Measurements from ENCODE around the gene USF2. TPM values are rescaled to one million over a fixed set of nuclear protein-coding genes. Genes with fewer than 3 reads are reported as not detected.

Gene USF2
- total and polyA plus RNA-seq, 2 of the 8 experiments (the other 6 are each of a cell fraction or from before 2014, with no cell fraction given) = 74.1 to 109 TPM

DNA sequence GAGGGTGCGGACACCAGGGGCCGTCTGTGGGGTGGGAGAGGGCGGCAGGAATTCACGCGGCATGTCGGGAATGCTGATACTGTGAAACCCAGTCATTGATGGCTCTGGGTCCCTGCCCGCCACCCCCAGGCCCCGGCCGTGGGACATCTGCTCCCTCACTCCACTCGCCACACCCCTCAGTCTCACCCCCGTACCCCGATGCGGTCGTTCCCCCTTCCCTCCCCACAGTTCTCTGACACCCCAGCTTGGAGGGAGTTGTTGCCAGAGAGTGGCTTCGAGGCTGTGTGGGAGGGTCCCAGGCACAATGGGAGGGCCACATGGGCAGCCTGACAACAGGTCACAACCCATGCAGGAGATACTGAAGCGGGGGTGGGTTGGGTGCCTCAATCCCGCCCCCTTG, 25.0 kb downstream of the USF2 start:
- Histone ChIP-seq H3K56ac (replicated peaks; ENCODE audit: insufficient read length, low read depth, low read length) (no peak overlapping the region), H3K14ac (ENCODE audit: insufficient read length) (no peak overlapping the region), H3K9ac (replicated peaks in 1 of 4; ENCODE audit: extremely low read depth in 1 of 4, low read depth in 3 of 4, low read length in 3 of 4) (no peak overlapping the region), H3K4me2 (ENCODE audit: insufficient read depth in 1 of 2, low read depth in 2 of 2, low read length in 2 of 2) (no peak overlapping the region), H2BK15ac (ENCODE audit: low read length) (no peak overlapping the region), H3K18ac (ENCODE audit: extremely low read depth, low read length) (no peak overlapping the region), H2BK5ac (ENCODE audit: low read depth, low read length) (no peak overlapping the region), H4K5ac (ENCODE audit: insufficient read length, low read depth, low read length) (no peak overlapping the region), H3K27ac (ENCODE audit: low read depth, low read length) (no peak overlapping the region), H2BK12ac (ENCODE audit: low read depth, low read length) (peak overlapping the region; percentile 52; the same call in 1 of the 2 replicates), H4K20me1 (replicated peaks in 1 of 2; ENCODE audit: control insufficient read depth in 1 of 2, insufficient read depth in 2 of 2, low read length in 2 of 2) (peaks cover 0 to 19% of the 10 kb centered on the region in 2 experiments), H4K8ac (ENCODE audit: extremely low read depth, insufficient read depth, low read length) (peak overlapping the region; percentile 69; the same call in 1 of the 2 replicates), H3K4ac (replicated peaks; ENCODE audit: insufficient read length, low read depth, low read length) (no peak overlapping the region), H3K4me1 (replicated peaks in 1 of 4; ENCODE audit: control insufficient read depth in 3 of 4, insufficient read depth in 4 of 4, low read length in 3 of 4) (peaks cover 0 to 24% (median 10%) of the 10 kb centered on the region in 4 experiments; a peak in 6 of 7 replicates), H3K36me3 (ENCODE audit: control insufficient read depth in 2 of 4, insufficient read depth in 4 of 4, low read length in 3 of 4) (no peaks in the 10 kb centered on the region; a peak in 1 of 8 replicates), H2BK120ac (replicated peaks; ENCODE audit: low read depth, low read length) (no peak overlapping the region), H3K79me1 (ENCODE audit: low read depth, low read length) (peaks cover 2% of the 10 kb centered on the region; the same call in 1 of the 2 replicates), H3K23ac (ENCODE audit: insufficient read length) (no peak overlapping the region), H3K79me2 (ENCODE audit: control insufficient read depth in 1 of 2, insufficient read depth in 2 of 2, low read length in 2 of 2) (no peaks in the 10 kb centered on the region), H3K4me3 (ENCODE audit: extremely low read depth in 1 of 4, insufficient read depth in 2 of 4, low read depth in 3 of 4, low read length in 4 of 4) (no peak overlapping the region), H2AFZ (ENCODE audit: low read length) (no peak overlapping the region), H2AK5ac (ENCODE audit: low read depth, low read length) (no peak overlapping the region), H3K27me3 (replicated peaks in 1 of 4; ENCODE audit: control insufficient read depth in 3 of 4, extremely low read depth in 1 of 4, insufficient read depth in 3 of 4, low read length in 3 of 4) (peaks cover 0 to 12% (median 2%) of the 10 kb centered on the region in 4 experiments; a peak in 2 of 7 replicates), H3K23me2 (ENCODE audit: low read depth, low read length) (peaks cover 23% of the 10 kb centered on the region; the same call in 1 of the 2 replicates), H4K91ac (replicated peaks; ENCODE audit: insufficient read length, low read length) (no peak overlapping the region), H2BK20ac (ENCODE audit: low read length) (0 out of 2 replicates have a peak overlapping the region, but pooled peaks have one; percentile 55), H3K9me3 (ENCODE audit: insufficient read depth in 2 of 2, low read depth in 1 of 2, low read length in 1 of 2) (no peaks in the 10 kb centered on the region; a peak in 1 of 4 replicates)
- DNase-seq (ENCODE audit: low read depth in 1 of 2, low spot score in 2 of 2) (no peak), FAIRE-seq (no peak)
- ChIA-PET POLR2A (ENCODE audit: partially characterized antibody) (interaction anchor here (0.9 to 1.3 kb wide), 4 partner anchors 9 to 42 kb away, joined by 3 read pairs; no protein-coding TSS in a partner anchor), CTCF (ENCODE audit: partially characterized antibody) (interaction anchor here (1.1 to 1.4 kb wide), 2 partner anchors 16 to 20 kb away, joined by 4 read pairs; no protein-coding TSS in a partner anchor)
- WGBS, 2 experiments (ENCODE audit: extremely low coverage in 1 of 2, insufficient coverage in 1 of 2, insufficient read length in 1 of 2, insufficient replicate concordance in 2 of 2, low coverage in 1 of 2, low lambda C conversion rate in 2 of 2, missing lambda C conversion rate in 1 of 2) = 75% methylated on average over 9 of the region's 17 CpGs; no CpG with 5 or more reads in 1 of the 2 experiments
- TF ChIP-seq TEAD4 (IDR thresholded peaks at IDR 0.05; ENCODE audit: low read depth, low read length) (peak; percentile 70; the same call in 1 of the 2 replicates), RAD21 (IDR thresholded peaks at IDR 0.05 in 1 of 2, conservative IDR thresholded peaks at IDR 0.05 in 1 of 2; ENCODE audit: low read depth in 2 of 2, low read length in 2 of 2) (no peak), CEBPB (IDR thresholded peaks at IDR 0.05; ENCODE audit: low read depth, low read length) (no peak)
- TF ChIP-seq, protein P1, sequence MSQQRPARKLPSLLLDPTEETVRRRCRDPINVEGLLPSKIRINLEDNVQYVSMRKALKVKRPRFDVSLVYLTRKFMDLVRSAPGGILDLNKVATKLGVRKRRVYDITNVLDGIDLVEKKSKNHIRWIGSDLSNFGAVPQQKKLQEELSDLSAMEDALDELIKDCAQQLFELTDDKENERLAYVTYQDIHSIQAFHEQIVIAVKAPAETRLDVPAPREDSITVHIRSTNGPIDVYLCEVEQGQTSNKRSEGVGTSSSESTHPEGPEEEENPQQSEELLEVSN (IDR thresholded peaks at IDR 0.05) = peak; percentile 72; the same call in 1 of the 2 replicates
- TF ChIP-seq, protein P2, sequence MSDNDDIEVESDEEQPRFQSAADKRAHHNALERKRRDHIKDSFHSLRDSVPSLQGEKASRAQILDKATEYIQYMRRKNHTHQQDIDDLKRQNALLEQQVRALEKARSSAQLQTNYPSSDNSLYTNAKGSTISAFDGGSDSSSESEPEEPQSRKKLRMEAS (IDR thresholded peaks at IDR 0.05) = peak; percentile 57

Measured in H1 (cell line).